ENCODE results near the gene MAP3K8. TPM values are rescaled to one million over a fixed set of nuclear protein-coding genes. Genes with fewer than 3 reads are reported as not detected.
"Not testable (repeated sequence)": the region's sequence is repeated elsewhere in the genome, so short reads cannot be mapped to it uniquely, and the experiment has no call there.

MAP3K8 gene
- total RNA-seq, 2 donors from 2014 or later, result 9.9 to 11.2 TPM

DNA sequence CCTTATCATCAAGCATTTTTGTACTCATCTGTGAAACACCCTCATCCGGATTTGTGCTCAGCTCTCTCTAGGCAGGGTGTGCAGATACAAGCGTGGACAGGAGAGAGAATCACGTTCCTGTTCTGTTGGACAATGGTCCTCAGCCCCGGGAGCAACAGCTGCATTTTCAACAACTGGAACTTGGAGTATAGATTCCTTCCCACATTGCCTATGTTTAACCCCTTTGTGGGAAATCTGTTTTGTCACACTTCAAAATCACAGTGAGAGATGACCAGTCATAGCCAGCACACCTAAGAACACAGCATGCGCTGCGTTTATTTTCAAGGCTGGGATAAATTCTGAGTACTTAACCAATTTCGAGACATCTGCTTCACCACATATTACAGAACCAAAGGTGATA is 32.5 kb downstream of the MAP3K8 start:
- Histone ChIP-seq H3K36me3 (replicated peaks in 1 of 2; ENCODE audit: insufficient read depth in 1 of 2, low read depth in 2 of 2) (peaks cover 0 to 1% of the 10 kb centered on the region in 2 donors), H3K4me3 (no peak overlapping the region), H3K27ac (no peak overlapping the region), H3K4me1 (no peaks in the 10 kb centered on the region), H3K27me3 (no peaks in the 10 kb centered on the region), H3K9me3 (no peaks in the 10 kb centered on the region)
- WGBS, 2 donors, result 61 to 68% methylated on average over 7 of the region's 7 CpGs
- TF ChIP-seq, protein P1, sequence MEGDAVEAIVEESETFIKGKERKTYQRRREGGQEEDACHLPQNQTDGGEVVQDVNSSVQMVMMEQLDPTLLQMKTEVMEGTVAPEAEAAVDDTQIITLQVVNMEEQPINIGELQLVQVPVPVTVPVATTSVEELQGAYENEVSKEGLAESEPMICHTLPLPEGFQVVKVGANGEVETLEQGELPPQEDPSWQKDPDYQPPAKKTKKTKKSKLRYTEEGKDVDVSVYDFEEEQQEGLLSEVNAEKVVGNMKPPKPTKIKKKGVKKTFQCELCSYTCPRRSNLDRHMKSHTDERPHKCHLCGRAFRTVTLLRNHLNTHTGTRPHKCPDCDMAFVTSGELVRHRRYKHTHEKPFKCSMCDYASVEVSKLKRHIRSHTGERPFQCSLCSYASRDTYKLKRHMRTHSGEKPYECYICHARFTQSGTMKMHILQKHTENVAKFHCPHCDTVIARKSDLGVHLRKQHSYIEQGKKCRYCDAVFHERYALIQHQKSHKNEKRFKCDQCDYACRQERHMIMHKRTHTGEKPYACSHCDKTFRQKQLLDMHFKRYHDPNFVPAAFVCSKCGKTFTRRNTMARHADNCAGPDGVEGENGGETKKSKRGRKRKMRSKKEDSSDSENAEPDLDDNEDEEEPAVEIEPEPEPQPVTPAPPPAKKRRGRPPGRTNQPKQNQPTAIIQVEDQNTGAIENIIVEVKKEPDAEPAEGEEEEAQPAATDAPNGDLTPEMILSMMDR (IDR thresholded peaks at IDR 0.05), result no peak
- TF ChIP-seq POLR2A (IDR thresholded peaks at IDR 0.05), result no peak
- DNase-seq, result no peak
- ATAC-seq, result no peak
- intact Hi-C loops (cut with DNase I), result no loop called here

DNA sequence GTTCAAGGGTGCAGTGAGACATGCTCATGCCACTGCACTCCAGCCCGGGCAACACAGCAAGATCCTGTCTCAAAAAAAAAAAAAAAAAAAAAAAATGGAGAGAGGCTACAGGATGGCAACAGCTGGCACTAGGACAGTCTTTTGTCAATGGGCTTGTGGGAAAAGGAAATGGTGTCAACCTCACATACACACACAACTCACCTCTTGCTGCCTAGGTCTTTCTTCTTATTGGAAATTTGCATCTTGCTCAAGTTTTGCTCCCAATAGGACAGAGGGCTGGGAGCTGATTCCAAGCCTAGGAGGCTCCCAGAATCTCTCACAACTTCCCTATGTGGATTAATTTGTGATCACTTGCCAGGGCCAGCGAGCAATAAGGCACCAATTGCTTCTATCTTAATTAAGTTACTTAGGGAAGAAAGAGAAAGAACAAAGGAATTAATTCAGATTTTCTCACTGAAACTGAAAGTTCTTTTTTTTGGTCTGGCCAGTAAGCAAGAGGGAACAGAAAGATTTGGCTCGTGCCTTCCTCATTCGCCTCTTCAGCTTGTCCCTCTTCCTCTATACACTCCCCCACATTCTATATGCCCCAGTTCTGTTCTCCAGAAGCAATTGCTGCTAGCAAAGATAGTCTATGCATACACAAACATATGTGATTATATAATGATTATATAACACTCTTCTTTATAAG is 33.8 kb downstream of the MAP3K8 start:
- H3K4me1 ChIP-seq, result no peaks in the 10 kb centered on the region
- no peaks in the 10 kb centered on the region for H3K9me3 ChIP-seq
- H3K27me3 ChIP-seq, result no peaks in the 10 kb centered on the region
- no peak overlapping the region for H3K4me3 ChIP-seq
- WGBS, 2 donors, result 62 to 82% methylated on average over 4 of the region's 4 CpGs
- DNase-seq, result no peak
- H3K27ac ChIP-seq, result peak overlapping the region in 1 of 4 donors; percentile 55
- no peaks in the 10 kb centered on the region for H3K36me3 ChIP-seq (replicated peaks in 1 of 2; ENCODE audit: insufficient read depth in 1 of 2, low read depth in 2 of 2)
- TF ChIP-seq POLR2A (IDR thresholded peaks at IDR 0.05), result no peak
- TF ChIP-seq, protein P1 (IDR thresholded peaks at IDR 0.05), result no peak
- ATAC-seq, result no peak
- intact Hi-C loops (cut with DNase I), result no loop called here

DNA sequence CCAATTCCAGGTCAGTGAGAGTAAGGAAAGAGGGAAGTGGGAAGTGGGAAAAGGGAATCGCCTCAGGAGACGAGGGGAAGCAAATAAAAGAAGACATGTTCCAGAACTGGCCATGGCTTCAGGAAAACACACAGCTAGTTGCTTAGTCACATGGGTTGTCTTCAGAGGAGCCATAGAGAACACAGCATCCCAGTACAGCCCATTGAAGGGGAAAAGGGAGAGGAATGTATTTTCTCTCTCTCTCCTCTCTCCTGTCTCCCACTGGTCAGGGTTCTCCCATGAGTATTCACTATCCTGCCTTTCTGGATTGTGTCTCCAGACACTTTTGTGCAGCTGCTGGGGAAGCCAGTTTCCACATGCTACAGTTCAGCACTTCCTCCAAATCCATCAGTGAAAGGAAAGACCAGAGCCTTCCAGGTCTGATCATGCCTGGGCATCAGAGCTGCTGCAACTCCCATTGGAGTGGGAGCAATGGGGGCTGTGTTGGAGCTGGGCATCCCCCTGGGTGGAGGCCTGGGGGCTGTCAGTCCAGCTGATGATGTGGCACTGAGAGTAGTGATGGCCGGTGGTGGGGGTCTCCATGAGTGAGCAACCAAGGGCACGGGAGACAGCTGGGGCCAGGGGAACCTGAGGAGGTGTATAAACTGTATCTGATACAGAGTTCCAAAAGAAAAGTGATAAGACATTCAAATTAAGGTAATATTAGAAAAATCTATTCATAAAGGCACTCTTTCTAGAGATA is 38.6 kb downstream of the MAP3K8 start:
- ATAC-seq, result no peak
- intact Hi-C loops (cut with DNase I), result no loop called here
- no peak overlapping the region for H3K27ac ChIP-seq
- no peak overlapping the region for H3K4me3 ChIP-seq
- no peaks in the 10 kb centered on the region for H3K27me3 ChIP-seq
- TF ChIP-seq POLR2A (IDR thresholded peaks at IDR 0.05), result no peak
- TF ChIP-seq, protein P1 (IDR thresholded peaks at IDR 0.05), result no peak
- WGBS, 2 donors, result 75 to 89% methylated on average over 4 of the region's 4 CpGs
- no peaks in the 10 kb centered on the region for H3K36me3 ChIP-seq (replicated peaks in 1 of 2; ENCODE audit: insufficient read depth in 1 of 2, low read depth in 2 of 2)
- no peaks in the 10 kb centered on the region for H3K9me3 ChIP-seq
- no peaks in the 10 kb centered on the region for H3K4me1 ChIP-seq
- no peak for DNase-seq

DNA sequence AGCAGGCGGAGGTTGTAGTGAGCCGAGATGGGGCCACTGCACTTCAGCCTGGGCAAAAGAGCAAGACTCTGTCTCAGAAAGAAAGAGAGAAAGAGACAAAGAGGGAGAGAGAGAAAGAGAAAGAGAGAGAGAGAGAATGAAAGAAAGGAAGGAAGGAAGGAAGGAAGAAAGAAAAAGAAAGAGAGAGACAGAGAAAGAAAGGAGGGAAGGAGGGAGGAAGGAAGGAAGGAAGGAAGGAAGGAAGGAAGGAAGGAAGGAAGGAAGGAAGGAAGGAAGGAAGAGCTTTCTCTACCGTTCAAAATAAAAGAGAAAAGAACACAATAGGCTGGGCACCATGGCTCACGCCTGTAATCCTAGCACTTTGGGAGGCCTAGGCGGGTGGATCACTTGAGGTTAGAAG is 41.5 kb downstream of the MAP3K8 start:
- H3K36me3 ChIP-seq (replicated peaks in 1 of 2; ENCODE audit: insufficient read depth in 1 of 2, low read depth in 2 of 2); H3K27me3 ChIP-seq; H3K4me1 ChIP-seq; DNase-seq; ATAC-seq; H3K9me3 ChIP-seq; intact Hi-C loops (cut with DNase I); H3K4me3 ChIP-seq; H3K27ac ChIP-seq: not testable (repeated sequence)
- 60% methylated on average over 5 of the region's 5 CpGs for WGBS, 2 donors

DNA sequence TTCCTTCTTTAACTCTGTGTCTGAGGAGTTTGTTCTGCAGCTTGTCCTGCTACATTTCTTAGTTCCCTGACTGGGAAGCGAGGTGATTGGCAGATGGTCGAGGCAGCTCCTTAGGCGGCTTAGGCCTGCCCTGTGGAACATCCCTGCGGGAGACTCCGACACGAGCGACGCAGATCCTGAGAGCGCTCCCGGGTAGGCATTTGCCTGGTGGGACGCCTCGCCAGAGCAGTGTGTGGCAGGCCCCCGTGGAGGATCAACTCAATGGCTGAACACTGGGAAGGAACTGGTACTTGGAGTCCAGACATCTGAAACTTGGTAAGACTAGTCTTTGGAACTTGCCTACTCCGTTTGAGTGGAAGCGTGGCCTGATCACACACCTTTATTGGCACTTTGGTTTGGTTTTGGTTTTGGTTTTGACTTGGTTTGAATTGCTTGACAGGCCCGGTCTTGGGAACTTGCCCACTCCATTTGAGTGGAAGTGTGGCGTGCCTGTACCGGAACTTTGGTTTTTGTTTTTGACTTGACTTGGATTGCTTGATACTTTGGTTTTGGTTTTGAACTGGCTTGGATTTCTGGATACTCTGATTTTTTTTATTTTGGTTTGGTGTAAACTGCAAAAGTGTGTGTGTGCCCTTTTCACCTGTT is 42.6 kb downstream of the MAP3K8 start:
- TF ChIP-seq, protein P1 (IDR thresholded peaks at IDR 0.05), result no peak
- TF ChIP-seq POLR2A (IDR thresholded peaks at IDR 0.05), result no peak
- ATAC-seq, result no peak
- Histone ChIP-seq H3K27me3 (no peaks in the 10 kb centered on the region), H3K36me3 (replicated peaks in 1 of 2; ENCODE audit: insufficient read depth in 1 of 2, low read depth in 2 of 2) (no peaks in the 10 kb centered on the region), H3K4me3 (no peak overlapping the region), H3K27ac (no peak overlapping the region), H3K4me1 (no peaks in the 10 kb centered on the region), H3K9me3 (no peaks in the 10 kb centered on the region)
- no peak for DNase-seq
- 81 to 90% methylated on average over 18 of the region's 18 CpGs for WGBS, 2 donors
- intact Hi-C loops (cut with DNase I), result no loop called here

DNA sequence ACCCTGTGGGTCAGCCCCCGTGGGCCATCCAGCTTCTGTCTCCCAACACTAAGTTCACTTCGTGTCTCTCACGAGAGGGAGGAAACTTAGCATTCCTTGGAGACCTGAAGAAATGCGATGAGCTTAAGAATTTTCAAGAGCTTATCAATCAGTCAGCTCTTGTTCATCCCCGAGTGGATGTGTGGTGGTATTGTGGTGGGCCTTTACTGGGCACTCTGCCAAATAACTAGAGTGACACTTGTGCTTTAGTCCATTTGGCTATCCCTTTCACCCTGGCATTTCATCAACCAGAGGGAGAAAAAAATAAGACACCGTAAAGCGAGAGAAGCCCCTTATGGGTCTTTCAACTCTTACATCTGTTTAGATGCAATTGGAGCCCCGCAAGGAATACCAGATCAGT is 45.5 kb downstream of the MAP3K8 start:
- H3K27me3 ChIP-seq; H3K9me3 ChIP-seq; DNase-seq; H3K4me1 ChIP-seq; ATAC-seq; intact Hi-C loops (cut with DNase I); H3K27ac ChIP-seq; H3K36me3 ChIP-seq (replicated peaks in 1 of 2; ENCODE audit: insufficient read depth in 1 of 2, low read depth in 2 of 2); H3K4me3 ChIP-seq: not testable (repeated sequence)
- 71 to 74% methylated on average over 8 of the region's 8 CpGs for WGBS, 2 donors
